Effector memory CD4-positive, alpha-beta T cell (primary cell): ENCODE results near the gene IL26.

Source experiments
- DNase-seq, 3 donors: peaks; one replicate each; pipeline ENCODE4 v3.0.0-alpha.2; 2020
- H3K27ac ChIP-seq: 2 replicates; pipeline ENCODE4 v1.7.0; 2013; ENCODE audit warnings: mild to moderate bottlenecking, low read length, moderate library complexity; ENCODE audit not compliant: insufficient read depth, poor library complexity, severe bottlenecking
- H3K27me3 ChIP-seq: replicated peaks from 2 replicates; pipeline ENCODE4 v1.7.0; 2013; ENCODE audit warnings: mild to moderate bottlenecking, low read length; ENCODE audit not compliant: insufficient read depth, control insufficient read depth, poor library complexity, severe bottlenecking
- H3K36me3 ChIP-seq: 2 replicates; pipeline ENCODE4 v1.7.0; 2013; ENCODE audit warnings: mild to moderate bottlenecking, low read length, moderate library complexity; ENCODE audit not compliant: control insufficient read depth, insufficient read depth
- H3K4me1 ChIP-seq: 2 replicates; pipeline ENCODE4 v1.7.0; 2013; ENCODE audit warnings: low read length, mild to moderate bottlenecking; ENCODE audit not compliant: control insufficient read depth, insufficient read depth, poor library complexity, severe bottlenecking
- H3K4me3 ChIP-seq: 2 replicates; pipeline ENCODE4 v1.7.0; 2013; ENCODE audit warnings: low read length, low read depth, mild to moderate bottlenecking; ENCODE audit not compliant: insufficient read depth, poor library complexity, severe bottlenecking
- H3K9me3 ChIP-seq: 2 replicates; pipeline ENCODE4 v1.7.0; 2013; ENCODE audit warnings: mild to moderate bottlenecking, low read length, moderate library complexity; ENCODE audit not compliant: control insufficient read depth

IL26 gene

DNA sequence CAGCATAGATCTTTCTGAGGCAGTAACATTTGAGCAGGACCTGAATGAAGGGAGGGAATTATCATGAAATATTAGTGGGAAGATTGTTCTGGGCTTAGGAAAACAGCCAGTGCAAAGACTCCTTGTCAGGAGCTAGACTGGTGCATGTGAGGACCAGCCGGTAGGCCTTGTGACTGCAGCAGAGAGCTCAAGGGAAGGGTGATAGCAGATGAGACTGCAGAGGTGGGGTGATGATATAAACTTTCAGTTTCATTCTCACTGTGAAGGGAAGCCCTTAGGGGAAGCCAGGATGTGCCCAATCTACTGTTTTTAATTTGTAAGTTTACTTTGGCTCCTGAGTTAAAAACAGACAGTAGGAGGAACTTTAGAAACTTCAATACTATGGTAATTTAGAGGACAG is 15.4 kb upstream of the IL26 start:
- Histone ChIP-seq H3K9me3 (no peaks in the 10 kb centered on the region), H3K36me3 (no peaks in the 10 kb centered on the region), H3K4me3 (no peak overlapping the region), H3K27me3 (no peaks in the 10 kb centered on the region), H3K4me1 (no peaks in the 10 kb centered on the region), H3K27ac (no peak overlapping the region)
- DNase-seq = peak in 1 of 3 donors; percentile 10

DNA sequence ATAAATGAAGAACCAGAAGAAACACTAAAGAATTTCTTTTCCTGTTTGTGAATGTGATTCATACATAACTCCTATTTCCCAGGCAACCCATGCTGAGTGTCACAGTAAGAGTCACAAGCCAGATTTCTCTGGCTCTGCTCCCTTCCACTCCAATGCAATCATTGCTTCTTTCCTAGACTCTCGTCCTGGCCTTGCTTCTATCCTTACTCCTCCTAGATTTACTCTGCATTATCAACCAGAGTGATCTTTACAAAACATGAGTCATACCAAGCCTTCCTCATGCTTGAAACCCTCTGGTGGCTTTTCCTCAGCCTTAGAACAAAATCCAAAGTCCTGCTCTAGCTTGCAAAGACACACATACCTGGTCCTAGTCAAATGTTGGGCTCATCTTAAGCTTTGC is 14.5 kb upstream of the IL26 start:
- DNase-seq = no peak
- no peaks in the 10 kb centered on the region for H3K9me3 ChIP-seq

DNA sequence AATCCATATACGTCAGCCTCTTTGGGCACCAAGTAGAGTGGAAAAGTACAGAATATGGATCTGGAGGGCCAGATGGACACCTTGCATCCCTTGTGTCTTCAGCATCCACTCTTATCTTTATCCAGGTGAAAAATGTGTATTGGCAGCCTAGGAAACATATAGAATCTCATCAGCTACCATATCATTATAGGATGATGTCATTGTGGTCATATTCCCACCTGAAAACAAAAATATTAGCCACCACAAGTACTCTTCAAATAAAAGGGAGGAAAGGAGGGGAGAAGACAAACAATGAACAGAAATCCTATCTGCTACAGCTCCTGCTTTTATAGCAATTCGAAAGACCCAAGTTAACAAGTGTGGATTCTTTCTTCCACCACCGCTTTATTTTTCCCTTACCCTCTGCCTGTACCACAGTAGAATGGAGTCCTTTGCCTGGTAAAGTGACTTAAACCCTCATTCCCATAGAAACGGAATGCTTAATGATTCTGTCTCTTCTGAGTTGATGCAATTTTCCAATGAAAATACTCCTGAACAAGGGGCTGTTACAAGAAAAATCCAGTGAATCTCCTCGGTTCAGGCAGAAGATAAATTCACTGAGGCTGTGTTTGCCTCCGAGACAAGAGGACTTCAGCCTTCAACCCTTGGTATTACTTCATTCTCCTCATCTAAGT is 13.8 kb upstream of the IL26 start:
- H3K4me1 ChIP-seq = no peaks in the 10 kb centered on the region
- no peak for DNase-seq
- H3K9me3 ChIP-seq = no peaks in the 10 kb centered on the region
- no peaks in the 10 kb centered on the region for H3K36me3 ChIP-seq
- H3K27me3 ChIP-seq = no peaks in the 10 kb centered on the region
- H3K27ac ChIP-seq = no peak overlapping the region
- H3K4me3 ChIP-seq = no peak overlapping the region

More for the DNA sequence above, 14.5 kb upstream of the IL26 start:
- no peak overlapping the region for H3K27ac ChIP-seq
- no peaks in the 10 kb centered on the region for H3K27me3 ChIP-seq
- no peak overlapping the region for H3K4me3 ChIP-seq
- H3K4me1 ChIP-seq = no peaks in the 10 kb centered on the region
- no peaks in the 10 kb centered on the region for H3K36me3 ChIP-seq

DNA sequence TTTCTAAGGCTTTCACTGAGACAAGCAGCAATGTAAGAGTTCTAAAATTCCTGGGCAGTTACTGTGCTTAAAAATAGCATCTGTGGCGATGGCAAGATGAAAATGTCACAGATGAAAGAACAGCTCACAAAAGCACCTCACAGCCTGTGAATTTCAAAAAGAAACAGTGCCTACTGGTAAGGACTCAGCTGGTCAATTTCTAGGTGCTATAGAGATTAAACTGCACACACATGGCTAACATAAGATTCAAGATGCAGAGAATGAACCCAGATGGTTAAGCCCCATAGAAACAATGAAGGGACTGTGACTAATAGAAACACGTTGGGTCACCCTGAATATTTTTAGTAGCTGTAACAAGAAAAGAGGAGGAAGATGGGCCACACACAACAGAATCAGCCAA is 12.0 kb upstream of the IL26 start:
- Histone ChIP-seq H3K9me3 (no peaks in the 10 kb centered on the region), H3K27me3 (no peaks in the 10 kb centered on the region), H3K4me3 (no peak overlapping the region), H3K27ac (no peak overlapping the region), H3K4me1 (no peaks in the 10 kb centered on the region), H3K36me3 (no peaks in the 10 kb centered on the region)
- no peak for DNase-seq

DNA sequence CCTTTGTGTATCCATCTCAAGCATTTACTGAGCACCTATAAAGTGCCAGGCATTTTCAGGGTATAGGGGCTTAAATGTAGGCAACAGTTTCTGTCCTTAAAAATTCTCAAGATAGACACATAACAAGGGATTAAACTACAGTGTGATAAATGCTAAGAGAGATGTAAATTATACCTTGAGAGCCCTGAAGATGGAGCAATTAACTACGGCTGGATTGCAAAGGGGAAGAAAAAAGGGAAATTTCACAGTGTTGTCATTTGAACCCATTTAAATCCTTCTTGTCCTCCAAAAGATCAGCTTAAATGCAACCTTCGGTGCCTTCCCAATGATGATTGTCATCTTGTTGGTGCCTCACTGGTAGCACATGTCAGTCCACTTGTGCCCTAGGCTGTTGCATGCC is 11.5 kb upstream of the IL26 start:
- no peaks in the 10 kb centered on the region for H3K36me3 ChIP-seq
- H3K4me1 ChIP-seq = no peaks in the 10 kb centered on the region
- H3K4me3 ChIP-seq = peak overlapping the region; percentile 46
- H3K27me3 ChIP-seq = no peaks in the 10 kb centered on the region
- no peak overlapping the region for H3K27ac ChIP-seq
- no peak for DNase-seq
- no peaks in the 10 kb centered on the region for H3K9me3 ChIP-seq

DNA sequence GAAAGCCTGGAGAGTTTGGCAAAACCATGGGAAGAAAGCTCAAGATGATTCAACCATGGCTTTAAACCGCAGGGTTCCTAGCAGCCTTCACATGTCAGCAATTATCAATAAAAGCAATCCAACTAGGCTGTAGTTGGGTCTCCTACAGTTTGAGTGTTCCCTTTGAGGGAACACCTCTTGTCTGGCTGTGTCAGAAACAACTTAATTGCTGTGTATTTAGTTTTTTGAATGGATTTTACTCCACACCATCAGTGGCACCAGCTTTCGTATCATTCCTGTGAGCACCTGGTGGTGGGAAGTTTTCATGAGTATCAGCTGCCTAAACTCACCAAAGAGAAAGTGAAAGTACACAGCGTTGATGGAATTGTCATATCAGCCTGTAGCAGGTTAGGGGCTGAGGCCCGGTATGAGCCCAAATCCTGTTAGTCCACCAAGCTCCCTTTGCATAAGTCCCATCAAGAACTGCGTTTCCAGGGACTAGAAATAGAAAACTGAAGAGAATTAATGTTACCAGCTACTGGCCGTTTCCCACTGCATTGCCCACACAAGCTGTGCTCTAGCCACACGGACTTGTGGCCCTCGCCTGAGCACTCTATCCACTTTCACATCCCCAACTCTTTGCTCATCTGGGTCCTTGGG is 10.9 kb upstream of the IL26 start:
- Histone ChIP-seq H3K36me3 (no peaks in the 10 kb centered on the region), H3K27ac (peak overlapping the region; percentile 9), H3K27me3 (no peaks in the 10 kb centered on the region), H3K4me1 (no peaks in the 10 kb centered on the region), H3K4me3 (peak overlapping the region; percentile 46), H3K9me3 (no peaks in the 10 kb centered on the region)
- peak in 1 of 3 donors; percentile 16 for DNase-seq

DNA sequence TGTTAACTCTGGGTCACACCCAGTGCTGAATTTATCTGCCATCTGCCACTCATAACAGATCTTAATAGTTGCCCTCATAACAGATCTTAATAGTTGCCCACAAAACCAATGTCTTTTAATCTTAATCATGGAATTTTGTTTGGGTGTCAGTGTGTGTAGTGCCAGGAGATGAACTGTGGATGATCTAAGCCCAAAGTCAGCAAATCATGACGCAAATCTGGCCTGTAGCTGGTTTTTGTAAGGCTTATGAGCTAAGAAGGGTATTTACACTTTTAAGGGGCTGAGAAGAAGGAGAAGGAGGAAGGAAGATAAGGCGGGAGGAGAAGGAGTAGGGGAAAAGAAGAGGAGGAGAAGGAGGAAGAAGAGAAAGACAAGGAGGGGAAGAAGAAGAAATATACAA is 10.0 kb upstream of the IL26 start:
- H3K36me3 ChIP-seq = no peaks in the 10 kb centered on the region
- no peaks in the 10 kb centered on the region for H3K27me3 ChIP-seq
- no peak overlapping the region for H3K4me3 ChIP-seq
- no peak overlapping the region for H3K27ac ChIP-seq
- DNase-seq = no peak
- H3K4me1 ChIP-seq = no peaks in the 10 kb centered on the region
- H3K9me3 ChIP-seq = no peaks in the 10 kb centered on the region

DNA sequence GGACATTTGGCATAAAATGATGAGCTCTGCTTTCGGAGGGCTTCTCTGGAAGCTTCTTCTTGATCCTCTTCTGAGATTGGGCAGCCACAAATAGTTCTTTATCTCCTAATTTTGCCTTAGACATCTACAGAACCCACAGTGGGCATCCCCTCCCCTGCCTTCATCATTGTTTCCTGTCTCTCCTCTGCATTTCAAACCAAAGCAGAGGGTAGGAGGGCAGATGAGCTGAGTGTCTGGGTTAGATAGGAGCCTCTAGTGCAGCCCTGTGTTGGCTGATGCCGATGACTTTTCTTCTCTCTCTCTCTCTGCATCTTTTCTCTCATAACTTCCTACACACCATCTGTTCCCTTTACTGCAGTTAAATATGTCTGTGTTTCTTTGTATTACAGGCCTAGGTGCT is 8.5 kb upstream of the IL26 start:
- DNase-seq = no peak
- no peaks in the 10 kb centered on the region for H3K27me3 ChIP-seq
- H3K4me3 ChIP-seq = no peak overlapping the region
- no peaks in the 10 kb centered on the region for H3K4me1 ChIP-seq
- no peak overlapping the region for H3K27ac ChIP-seq
- H3K36me3 ChIP-seq = no peaks in the 10 kb centered on the region
- no peaks in the 10 kb centered on the region for H3K9me3 ChIP-seq

DNA sequence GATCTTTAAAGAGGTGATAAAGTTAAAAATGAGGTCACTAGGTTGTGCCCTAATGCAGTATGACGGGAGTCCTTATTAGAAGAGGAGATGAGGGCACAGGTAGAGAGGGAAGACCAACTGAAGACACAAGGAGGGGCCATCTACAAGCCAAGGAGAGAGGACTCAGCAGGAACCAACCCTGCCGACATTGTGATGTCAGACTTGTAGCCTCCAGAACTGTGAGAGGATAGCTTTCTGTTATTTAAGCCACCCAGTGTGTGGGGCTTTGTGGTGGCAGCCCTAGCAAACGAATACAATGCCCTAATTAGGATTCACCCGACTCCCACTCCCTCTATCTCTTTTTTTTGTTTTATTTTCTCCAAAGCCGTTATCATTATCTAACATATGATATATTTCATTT is 7.9 kb upstream of the IL26 start:
- Histone ChIP-seq H3K36me3 (no peaks in the 10 kb centered on the region), H3K27me3 (no peaks in the 10 kb centered on the region), H3K4me1 (no peaks in the 10 kb centered on the region), H3K27ac (no peak overlapping the region), H3K9me3 (no peaks in the 10 kb centered on the region), H3K4me3 (no peak overlapping the region)
- no peak for DNase-seq

DNA sequence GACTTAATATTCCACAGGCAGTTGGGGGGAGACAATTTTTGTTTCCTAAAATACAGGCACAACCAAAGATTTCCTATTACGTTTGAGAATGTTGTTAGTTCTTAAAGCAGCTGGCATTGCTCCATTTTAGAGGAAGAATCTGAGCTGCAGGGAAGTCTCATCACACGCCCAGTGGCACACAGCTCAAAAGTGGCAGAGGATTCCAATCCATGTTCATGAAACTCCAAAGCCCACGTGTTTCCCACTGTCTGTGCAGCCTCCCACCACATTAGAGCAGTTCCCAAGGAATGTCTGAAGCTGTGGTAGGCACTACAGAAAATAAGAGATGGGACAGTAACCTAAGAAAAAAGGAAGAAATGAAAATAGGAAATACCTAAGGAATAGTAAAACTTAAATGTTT is 6.1 kb upstream of the IL26 start:
- no peak overlapping the region for H3K27ac ChIP-seq
- no peaks in the 10 kb centered on the region for H3K27me3 ChIP-seq
- H3K4me3 ChIP-seq = no peak overlapping the region
- no peaks in the 10 kb centered on the region for H3K36me3 ChIP-seq
- H3K9me3 ChIP-seq = no peaks in the 10 kb centered on the region
- no peaks in the 10 kb centered on the region for H3K4me1 ChIP-seq
- no peak for DNase-seq
